ENCODE data around the gene NPBWR2. TPM values are rescaled to one million over a fixed set of nuclear protein-coding genes. Genes with fewer than 3 reads are reported as not detected.

The NPBWR2 gene
- not detected for total RNA-seq

GRCh38 chr20:64106981-64107735 lies at the start of gene NPBWR2:
Gene NPBWR2, minus strand, starts transcription at chr20:64107565. Its CDS starts 734 bp downstream, at chr20:64106831.
- DNase-seq (ENCODE audit: low spot score) (no peak), ATAC-seq (no peak)

GRCh38 chr20:64156136-64156885 lies 48.9 kb upstream of the NPBWR2 start:
- no peak for ATAC-seq
- no peak for DNase-seq (ENCODE audit: low spot score)

- no peak for DNase-seq (ENCODE audit: low spot score)
- ATAC-seq, result no peak
These were observed 48.1 kb upstream of the NPBWR2 start for GRCh38 chr20:64155258-64156135.

GRCh38 chr20:64154590-64155257 lies 47.4 kb upstream of the NPBWR2 start:
- ATAC-seq, result no peak
- DNase-seq (ENCODE audit: low spot score), result no peak

GRCh38 chr20:64153861-64154589 lies 46.7 kb upstream of the NPBWR2 start:
- DNase-seq (ENCODE audit: low spot score) (no peak), ATAC-seq (no peak)

- no peak for ATAC-seq
- DNase-seq (ENCODE audit: low spot score), result no peak
These were observed 46.0 kb upstream of the NPBWR2 start for GRCh38 chr20:64153410-64153809.

- no peak for DNase-seq (ENCODE audit: low spot score)
- ATAC-seq, result no peak
These were observed 45.5 kb upstream of the NPBWR2 start for GRCh38 chr20:64152906-64153305.

- ATAC-seq (no peak), DNase-seq (ENCODE audit: low spot score) (no peak)
These were observed 44.5 kb upstream of the NPBWR2 start for GRCh38 chr20:64151633-64152530.

- DNase-seq (ENCODE audit: low spot score), result no peak
- ATAC-seq, result no peak
These were observed 43.6 kb upstream of the NPBWR2 start for GRCh38 chr20:64150756-64151632.

- no peak for ATAC-seq
- DNase-seq (ENCODE audit: low spot score), result no peak
These were observed 42.6 kb upstream of the NPBWR2 start for GRCh38 chr20:64149809-64150560.

- ATAC-seq (no peak), DNase-seq (ENCODE audit: low spot score) (no peak)
These were observed 41.8 kb upstream of the NPBWR2 start for GRCh38 chr20:64149141-64149540.

GRCh38 chr20:64148581-64148980 lies 41.2 kb upstream of the NPBWR2 start:
- DNase-seq (ENCODE audit: low spot score) (no peak), ATAC-seq (no peak)

- no peak for DNase-seq (ENCODE audit: low spot score)
- no peak for ATAC-seq
These were observed 39.6 kb upstream of the NPBWR2 start for GRCh38 chr20:64146936-64147477.

GRCh38 chr20:64146301-64146935 lies 39.1 kb upstream of the NPBWR2 start:
- ATAC-seq (no peak), DNase-seq (ENCODE audit: low spot score) (no peak)

GRCh38 chr20:64145458-64146300 lies 38.3 kb upstream of the NPBWR2 start:
- ATAC-seq (no peak), DNase-seq (ENCODE audit: low spot score) (no peak)
